IMR-90 (cell line): ENCODE data around the gene EIF6.

Source experiments
- CEBPB ChIP-seq: IDR thresholded peaks from 2 replicates; pipeline ENCODE4 v1.6.1; 2012; ENCODE audit warnings: low read depth, low read length, improper control_type of control experiment
- FOS ChIP-seq: fragments of 150-350 bp; IDR thresholded peaks from 2 replicates; pipeline ENCODE4 v1.6.1; 2016; ENCODE audit warnings: low read depth, low read length
- MAFK ChIP-seq: IDR thresholded peaks from 2 replicates; pipeline ENCODE4 v1.6.1; 2012; ENCODE audit warnings: low read depth, low read length, improper control_type of control experiment
- POLR2A ChIP-seq: IDR thresholded peaks from 2 replicates; pipeline ENCODE4 v1.6.1; 2012; ENCODE audit warnings: mild to moderate bottlenecking, low read depth, low read length
- RAD21 ChIP-seq: IDR thresholded peaks from 2 replicates; pipeline ENCODE4 v1.6.1; 2012; ENCODE audit warnings: low read length, improper control_type of control experiment
- RCOR1 ChIP-seq: IDR thresholded peaks from 2 replicates; pipeline ENCODE4 v1.6.1; 2012; ENCODE audit warnings: mild to moderate bottlenecking, low read length, improper control_type of control experiment; ENCODE audit not compliant: insufficient replicate concordance
- RFX5 ChIP-seq: IDR thresholded peaks from 2 replicates; pipeline ENCODE4 v1.8.0; 2012; ENCODE audit warnings: low read depth, mild to moderate bottlenecking, low read length, moderate library complexity
- TF ChIP-seq, protein P1 (sequence below): conservative IDR thresholded peaks from 2 replicates; pipeline ENCODE4 v1.5.1; 2012; ENCODE audit warnings: mild to moderate bottlenecking, low read depth, low read length, improper control_type of control experiment

DNA sequence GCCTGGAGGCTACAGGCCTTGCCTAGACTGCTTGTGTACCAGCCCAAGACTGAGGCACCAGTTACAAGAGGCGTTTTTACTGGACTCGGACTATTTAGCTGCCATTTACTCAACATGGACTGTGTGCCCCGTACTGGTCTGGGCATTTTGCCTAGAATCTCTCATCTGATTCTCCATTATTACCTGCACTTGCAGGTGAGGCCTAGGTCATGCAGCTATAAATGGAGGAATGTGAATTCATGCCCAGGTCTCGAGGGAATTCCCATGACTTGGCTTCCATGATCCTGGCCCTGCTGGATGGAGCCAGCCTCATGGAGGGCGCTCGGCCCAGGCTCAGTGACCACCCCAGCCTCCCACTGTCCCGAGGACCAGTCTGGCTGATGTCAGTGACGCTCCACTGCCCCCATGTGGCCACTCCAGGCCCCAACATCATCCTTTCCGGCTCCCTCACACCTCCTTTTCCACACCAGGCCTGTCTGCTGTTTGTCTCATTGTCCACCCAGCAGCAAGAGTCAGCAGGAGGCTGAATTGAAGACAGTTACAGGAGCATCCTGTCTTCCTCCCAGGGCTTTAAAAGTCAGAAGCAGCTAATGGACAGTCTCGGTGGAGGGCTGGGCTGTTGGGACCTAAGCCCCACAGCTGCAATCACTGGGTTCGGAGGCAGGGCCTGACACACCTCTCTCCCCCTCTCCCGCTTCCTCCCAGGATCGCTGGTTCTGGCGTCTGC, 15.4 kb downstream of the EIF6 start:
- TF ChIP-seq, protein P1, sequence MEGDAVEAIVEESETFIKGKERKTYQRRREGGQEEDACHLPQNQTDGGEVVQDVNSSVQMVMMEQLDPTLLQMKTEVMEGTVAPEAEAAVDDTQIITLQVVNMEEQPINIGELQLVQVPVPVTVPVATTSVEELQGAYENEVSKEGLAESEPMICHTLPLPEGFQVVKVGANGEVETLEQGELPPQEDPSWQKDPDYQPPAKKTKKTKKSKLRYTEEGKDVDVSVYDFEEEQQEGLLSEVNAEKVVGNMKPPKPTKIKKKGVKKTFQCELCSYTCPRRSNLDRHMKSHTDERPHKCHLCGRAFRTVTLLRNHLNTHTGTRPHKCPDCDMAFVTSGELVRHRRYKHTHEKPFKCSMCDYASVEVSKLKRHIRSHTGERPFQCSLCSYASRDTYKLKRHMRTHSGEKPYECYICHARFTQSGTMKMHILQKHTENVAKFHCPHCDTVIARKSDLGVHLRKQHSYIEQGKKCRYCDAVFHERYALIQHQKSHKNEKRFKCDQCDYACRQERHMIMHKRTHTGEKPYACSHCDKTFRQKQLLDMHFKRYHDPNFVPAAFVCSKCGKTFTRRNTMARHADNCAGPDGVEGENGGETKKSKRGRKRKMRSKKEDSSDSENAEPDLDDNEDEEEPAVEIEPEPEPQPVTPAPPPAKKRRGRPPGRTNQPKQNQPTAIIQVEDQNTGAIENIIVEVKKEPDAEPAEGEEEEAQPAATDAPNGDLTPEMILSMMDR: peak; percentile 79
- no peak for TF ChIP-seq FOS
- no peak for TF ChIP-seq POLR2A
- peak; percentile 89 for TF ChIP-seq RAD21
- no peak for TF ChIP-seq MAFK
- no peak for TF ChIP-seq CEBPB
- no peak for TF ChIP-seq RFX5
- TF ChIP-seq RCOR1: no peak
